Smooth muscle cell (in vitro differentiated cells): ENCODE results near the gene GGCT. TPM values are rescaled to one million over a fixed set of nuclear protein-coding genes. Genes with fewer than 3 reads are reported as not detected.

Experiments used
- DNase-seq: peaks from one replicate; lab custom pipeline; 2025; ENCODE audit not compliant: unreplicated experiment; lab: John Stamatoyannopoulos, UW
- H2AFZ ChIP-seq: fragments of 200-600 bp; sonication (generic); 2 replicates; pipeline ENCODE4 v1.6.0; 2016; ENCODE audit warnings: antibody characterized with exemption, low read depth, mild to moderate bottlenecking
- H3F3A ChIP-seq: fragments of 200-600 bp; sonication (generic); 2 replicates; pipeline ENCODE4 v1.6.0; 2017; ENCODE audit warnings: antibody characterized with exemption, low read depth
- H3K27ac ChIP-seq: fragments of 200-600 bp; sonication (generic); 2 replicates; pipeline ENCODE4 v1.5.1; 2016; ENCODE audit warnings: low read depth, mild to moderate bottlenecking
- H3K27me3 ChIP-seq: fragments of 200-600 bp; sonication (generic); 2 replicates; pipeline ENCODE4 v1.6.1; 2016; ENCODE audit warnings: low read depth, mild to moderate bottlenecking
- H3K36me3 ChIP-seq: fragments of 200-600 bp; sonication (generic); 2 replicates; pipeline ENCODE4 v1.5.1; 2016; ENCODE audit warnings: low read depth
- H3K4me1 ChIP-seq: fragments of 200-600 bp; sonication (generic); 2 replicates; pipeline ENCODE4 v1.5.1; 2016; ENCODE audit warnings: low read depth
- H3K4me2 ChIP-seq: fragments of 200-600 bp; sonication (generic); 2 replicates; pipeline ENCODE4 v1.6.0; 2016; ENCODE audit warnings: mild to moderate bottlenecking
- H3K4me3 ChIP-seq: fragments of 200-600 bp; sonication (generic); 2 replicates; pipeline ENCODE4 v1.5.1; 2016; ENCODE audit warnings: mild to moderate bottlenecking
- H3K79me2 ChIP-seq: fragments of 200-600 bp; sonication (generic); 2 replicates; pipeline ENCODE4 v1.6.0; 2016; ENCODE audit warnings: low read depth, mild to moderate bottlenecking
- H3K9ac ChIP-seq: fragments of 200-600 bp; sonication (generic); 2 replicates; pipeline ENCODE4 v1.6.0; 2016; ENCODE audit warnings: low read depth
- H3K9me3 ChIP-seq: fragments of 200-600 bp; sonication (generic); replicated peaks from 2 replicates; pipeline ENCODE4 v1.5.1; 2016; ENCODE audit warnings: low read depth
- H4K20me1 ChIP-seq: fragments of 200-600 bp; sonication (generic); 2 replicates; pipeline ENCODE4 v1.6.0; 2016; ENCODE audit warnings: low read depth
- CTCF ChIP-seq: fragments of 200-600 bp; sonication (generic); IDR thresholded peaks from 2 replicates; pipeline ENCODE4 v1.5.1; 2017; ENCODE audit warnings: borderline replicate concordance, mild to moderate bottlenecking, antibody characterized with exemption; ENCODE audit not compliant: insufficient read depth, poor library complexity, severe bottlenecking
- WGBS: methylation state at CpG from one replicate; pipeline ENCODE4 v1.1.7; 2016; ENCODE audit warnings: low lambda C conversion rate; 5-methylcytosine and 5-hydroxymethylcytosine counted together
- polyA plus RNA-seq: library from polyadenylated mRNA; unstranded; fragments of >200 nt; fragmentation: Nextera tagmentation; extraction: Ambion mirVana; gene quantifications from 2 replicates; pipeline ENCODE4 v1.2.1, GENCODE V29; 2016
- total RNA-seq: library from RNA; depleted of rRNA; stranded (reverse); fragments of >200 nt; gene quantifications from 2 replicates; pipeline ENCODE4 v1.2.3, GENCODE V29; 2014

GGCT gene
- total and polyA plus RNA-seq, 2 experiments from 2014 or later, result 36.9 to 53.1 TPM

- Histone ChIP-seq H3K27me3 (no peaks in the 10 kb centered on the region), H4K20me1 (peaks cover 7% of the 10 kb centered on the region), H3K4me2 (peak overlapping the region; percentile 86), H3K9me3 (no peaks in the 10 kb centered on the region), H2AFZ (peak overlapping the region; percentile 77), H3K79me2 (peaks cover 32% of the 10 kb centered on the region), H3K4me1 (peaks cover 9% of the 10 kb centered on the region), H3F3A (no peaks in the 10 kb centered on the region), H3K4me3 (peak overlapping the region; percentile 73), H3K36me3 (no peaks in the 10 kb centered on the region), H3K27ac (peak overlapping the region; percentile 22), H3K9ac (peak overlapping the region; percentile 37)
- TF ChIP-seq CTCF, result no peak
- DNase-seq, result no peak
- WGBS, result 46% methylated on average over 19 of the region's 19 CpGs
Measured at GRCh38 chr7:30505174-30505697, 607 bp upstream of the GGCT start.

DNA sequence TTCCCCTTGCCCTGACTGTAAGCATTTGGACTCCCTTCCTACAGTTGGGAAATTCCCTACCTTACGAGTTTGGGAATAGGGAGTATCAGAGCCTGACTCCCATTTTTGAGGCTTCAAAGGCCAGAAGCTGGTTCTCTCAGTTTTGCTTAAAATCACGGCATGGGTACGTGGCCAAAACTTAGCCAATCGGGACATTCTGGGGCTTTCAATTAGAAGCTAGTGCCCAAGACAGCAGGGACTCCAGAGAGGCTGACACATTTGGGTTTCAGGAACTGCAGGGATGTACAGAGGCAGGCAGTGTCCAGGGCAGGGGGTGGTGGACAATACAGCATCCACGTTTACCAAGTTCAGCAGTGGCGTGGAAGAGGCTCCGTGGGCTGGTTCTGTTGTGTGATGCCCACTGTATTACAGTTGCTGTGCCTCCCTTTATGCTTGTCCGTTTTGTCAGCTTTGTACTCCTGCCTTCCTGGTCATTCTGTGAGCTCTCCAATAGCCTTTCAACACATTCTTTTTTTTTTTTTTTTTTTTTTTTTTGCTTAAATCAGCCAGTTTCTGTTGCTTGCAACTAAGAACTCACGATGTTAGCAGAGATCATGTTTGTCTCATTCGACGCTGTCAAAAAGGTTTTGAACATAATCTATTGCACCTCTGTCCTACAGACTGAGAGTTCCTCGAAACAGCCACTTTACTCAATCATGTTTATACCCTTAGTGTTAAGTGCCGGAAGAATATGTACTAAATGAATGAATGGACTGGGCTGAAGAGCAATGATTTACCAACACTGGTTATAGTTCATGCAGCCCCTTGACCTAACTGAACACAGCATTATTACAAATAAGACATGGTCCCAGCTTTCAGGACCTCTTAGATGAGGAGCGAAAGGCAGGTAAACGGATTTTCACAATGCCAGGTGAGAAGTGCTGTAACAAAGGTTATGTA lies 1.1 kb downstream of the GGCT start:
- peaks cover 37% of the 10 kb centered on the region for H3K79me2 ChIP-seq
- H3K27ac ChIP-seq, result no peak overlapping the region
- peak overlapping the region; percentile 67 for H2AFZ ChIP-seq
- WGBS, result 66% methylated on average over 15 of the region's 15 CpGs
- no peaks in the 10 kb centered on the region for H3K27me3 ChIP-seq
- H3K36me3 ChIP-seq, result no peaks in the 10 kb centered on the region
- no peaks in the 10 kb centered on the region for H3K9me3 ChIP-seq
- no peak for DNase-seq
- no peaks in the 10 kb centered on the region for H3F3A ChIP-seq
- H4K20me1 ChIP-seq, result peaks cover 12% of the 10 kb centered on the region
- H3K9ac ChIP-seq, result peak overlapping the region; percentile 83
- peak overlapping the region; percentile 96 for H3K4me2 ChIP-seq
- peaks cover 9% of the 10 kb centered on the region for H3K4me1 ChIP-seq
- no peak for TF ChIP-seq CTCF
- H3K4me3 ChIP-seq, result peak overlapping the region; percentile 73

DNA sequence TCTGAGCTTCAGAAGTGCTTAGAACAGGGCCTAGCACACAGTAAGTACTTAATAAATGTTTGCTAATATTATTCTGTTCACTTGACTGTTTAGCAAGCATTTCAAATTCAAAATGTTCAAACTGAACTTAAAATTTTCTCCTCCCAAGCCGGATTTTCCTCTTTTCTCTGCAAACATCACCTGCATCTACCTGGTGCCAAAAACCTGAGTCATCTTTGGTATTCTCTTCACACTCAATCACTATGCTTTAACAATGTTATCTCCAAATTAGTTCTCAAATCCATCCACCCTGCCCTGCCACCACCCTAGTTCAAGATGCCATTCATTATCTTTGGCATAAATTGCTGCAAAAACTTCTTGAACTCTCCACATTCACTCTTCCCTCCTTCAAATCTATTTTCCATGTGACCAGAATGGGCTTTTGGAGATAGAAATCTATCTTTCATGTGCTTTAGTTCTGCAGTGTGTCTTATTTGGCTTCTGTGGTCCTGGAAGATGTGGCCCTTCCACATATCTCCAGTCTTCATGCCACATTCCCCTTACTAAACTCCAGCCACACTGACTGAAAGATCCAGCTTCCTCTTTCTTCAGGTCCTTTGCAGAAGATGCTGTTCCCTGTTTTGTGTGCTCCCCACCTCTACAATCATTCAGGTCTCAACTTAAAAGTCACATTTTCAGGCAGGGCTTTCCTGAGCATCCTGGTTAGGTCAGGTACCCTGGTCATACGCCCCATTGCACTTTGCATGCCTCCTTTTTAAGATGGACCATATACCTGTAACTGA lies 2.0 kb downstream of the GGCT start:
- peak overlapping the region; percentile 16 for H3K27ac ChIP-seq
- H3K9ac ChIP-seq, result no peak overlapping the region
- H3K27me3 ChIP-seq, result no peaks in the 10 kb centered on the region
- no peaks in the 10 kb centered on the region for H3K9me3 ChIP-seq
- H4K20me1 ChIP-seq, result peaks cover 12% of the 10 kb centered on the region
- no peaks in the 10 kb centered on the region for H3F3A ChIP-seq
- WGBS, result 93% methylated on average over 2 of the region's 2 CpGs
- no peak overlapping the region for H2AFZ ChIP-seq
- H3K36me3 ChIP-seq, result no peaks in the 10 kb centered on the region
- no peak overlapping the region for H3K4me2 ChIP-seq
- H3K79me2 ChIP-seq, result peaks cover 37% of the 10 kb centered on the region
- H3K4me3 ChIP-seq, result no peak overlapping the region
- no peak for TF ChIP-seq CTCF
- DNase-seq, result no peak
- H3K4me1 ChIP-seq, result peaks cover 9% of the 10 kb centered on the region
